Bronchial epithelial cell (primary cell): ENCODE data around the gene MFSD11. TPM values are rescaled to one million over a fixed set of nuclear protein-coding genes. Genes with fewer than 3 reads are reported as not detected.
"Not testable (repeated sequence)": the region's sequence is repeated elsewhere in the genome, so short reads cannot be mapped to it uniquely, and the experiment has no call there.

ENCODE experiments used
- DNase-seq: peaks from one replicate; pipeline ENCODE4 v3.0.0-alpha.2; 2010; ENCODE audit warnings: low read depth
- FAIRE-seq: peaks from 2 replicates; lab custom pipeline; 2011; peaks lifted over from hg19 to GRCh38; lab: Jason Lieb, UNC
- H3K27me3 ChIP-seq: 2 replicates; pipeline ENCODE4 v1.5.1; 2011; ENCODE audit warnings: low read length; ENCODE audit not compliant: control insufficient read depth, insufficient read depth
- H3K36me3 ChIP-seq: 2 replicates; pipeline ENCODE4 v1.5.1; 2011; ENCODE audit warnings: low read length; ENCODE audit not compliant: control insufficient read depth, insufficient read depth
- H3K4me3 ChIP-seq: 2 replicates; pipeline ENCODE4 v1.5.1; 2011; ENCODE audit warnings: mild to moderate bottlenecking, low read depth, low read length, control low read depth
- total RNA-seq: library from RNA; depleted of rRNA; stranded (reverse); fragments of >200 nt; gene quantifications from 2 replicates; pipeline ENCODE4 v1.2.1, GENCODE V29; 2014
- TF ChIP-seq, protein P1 (sequence below): IDR thresholded peaks from 2 replicates; pipeline ENCODE4 v1.5.1; 2011; ENCODE audit warnings: mild to moderate bottlenecking, moderate library complexity, low read length, control low read depth, inconsistent platforms; ENCODE audit not compliant: insufficient read depth, severe bottlenecking

Gene MFSD11
- total RNA-seq, 1 donor from 2014 or later, result 17.1 TPM

DNA sequence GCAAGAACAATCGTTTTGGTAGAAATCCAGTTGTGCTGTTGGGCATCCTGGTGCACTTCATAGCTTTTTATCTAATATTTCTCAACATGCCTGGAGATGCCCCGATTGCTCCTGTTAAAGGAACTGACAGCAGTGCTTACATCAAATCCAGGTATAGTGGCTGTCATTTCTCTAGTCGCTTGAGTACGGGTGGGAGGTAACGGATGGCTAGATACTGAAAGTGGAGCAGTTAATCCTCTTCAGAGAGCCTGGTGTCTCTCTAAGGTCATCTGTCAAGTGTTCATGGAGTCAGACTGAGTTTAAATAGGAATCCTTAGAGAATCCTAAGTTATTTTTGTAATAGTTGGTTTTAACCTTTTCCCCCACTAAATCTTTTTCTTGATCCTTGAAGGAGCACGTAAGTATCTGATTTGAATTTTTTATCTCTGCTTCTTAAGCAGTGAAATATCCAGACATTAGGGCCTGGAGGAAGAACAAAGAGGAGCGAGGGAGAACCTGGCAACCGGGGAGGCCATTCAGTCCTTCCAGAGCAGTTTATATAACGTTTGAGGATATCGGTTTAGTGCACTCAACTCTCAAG lies 37.2 kb downstream of the MFSD11 start:
- FAIRE-seq (no peak), DNase-seq (no peak)
- Histone ChIP-seq H3K27me3 (no peaks in the 10 kb centered on the region), H3K4me3 (no peak overlapping the region), H3K36me3 (peaks cover 1% of the 10 kb centered on the region)
- TF ChIP-seq, protein P1, sequence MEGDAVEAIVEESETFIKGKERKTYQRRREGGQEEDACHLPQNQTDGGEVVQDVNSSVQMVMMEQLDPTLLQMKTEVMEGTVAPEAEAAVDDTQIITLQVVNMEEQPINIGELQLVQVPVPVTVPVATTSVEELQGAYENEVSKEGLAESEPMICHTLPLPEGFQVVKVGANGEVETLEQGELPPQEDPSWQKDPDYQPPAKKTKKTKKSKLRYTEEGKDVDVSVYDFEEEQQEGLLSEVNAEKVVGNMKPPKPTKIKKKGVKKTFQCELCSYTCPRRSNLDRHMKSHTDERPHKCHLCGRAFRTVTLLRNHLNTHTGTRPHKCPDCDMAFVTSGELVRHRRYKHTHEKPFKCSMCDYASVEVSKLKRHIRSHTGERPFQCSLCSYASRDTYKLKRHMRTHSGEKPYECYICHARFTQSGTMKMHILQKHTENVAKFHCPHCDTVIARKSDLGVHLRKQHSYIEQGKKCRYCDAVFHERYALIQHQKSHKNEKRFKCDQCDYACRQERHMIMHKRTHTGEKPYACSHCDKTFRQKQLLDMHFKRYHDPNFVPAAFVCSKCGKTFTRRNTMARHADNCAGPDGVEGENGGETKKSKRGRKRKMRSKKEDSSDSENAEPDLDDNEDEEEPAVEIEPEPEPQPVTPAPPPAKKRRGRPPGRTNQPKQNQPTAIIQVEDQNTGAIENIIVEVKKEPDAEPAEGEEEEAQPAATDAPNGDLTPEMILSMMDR, result no peak

DNA sequence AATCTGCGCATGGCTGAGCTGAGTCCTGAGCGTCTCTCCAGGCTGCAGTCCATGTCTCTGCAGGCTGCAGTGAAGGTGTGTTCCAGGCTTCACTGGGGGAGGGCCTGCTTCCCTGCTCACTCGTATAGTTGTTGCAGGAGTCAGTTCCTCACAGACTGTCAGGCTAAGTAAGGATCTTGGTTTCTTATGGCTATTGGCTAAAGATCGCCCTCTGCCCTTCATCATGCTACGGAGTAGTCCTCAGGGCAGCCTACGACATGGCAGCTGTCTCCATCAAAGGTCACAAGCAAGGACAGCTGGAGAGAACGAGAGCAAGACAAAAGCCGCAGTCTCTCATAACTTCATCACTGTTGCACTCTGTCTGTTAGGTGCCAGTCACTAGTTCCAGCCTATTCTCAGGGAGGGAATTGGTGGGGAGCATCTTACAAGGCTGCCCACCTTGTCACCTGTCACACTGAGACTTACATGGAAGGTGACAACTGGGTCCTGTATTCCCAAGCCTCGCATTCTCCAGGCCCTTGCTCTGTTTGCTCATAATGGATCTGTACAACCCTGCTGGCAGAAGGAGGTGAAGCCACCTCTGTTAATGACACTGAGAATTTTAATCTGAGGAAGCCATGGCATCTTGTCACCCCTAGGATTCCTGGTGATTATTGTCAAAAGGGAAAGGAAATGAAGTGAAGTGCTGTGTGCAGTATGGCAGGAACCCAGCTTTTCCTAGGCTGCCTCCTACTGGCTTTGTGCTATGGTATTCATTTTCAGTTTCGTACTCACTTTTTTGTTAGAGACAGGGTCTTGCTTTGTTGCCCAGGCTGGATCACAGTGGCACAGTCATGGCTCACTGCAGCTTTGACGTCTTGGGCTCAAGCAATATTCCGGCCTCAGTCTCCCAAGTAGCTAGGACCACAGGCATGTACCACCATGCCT lies 43.4 kb downstream of the MFSD11 start:
- TF ChIP-seq, protein P1, result peak; percentile 9
- DNase-seq (no peak), FAIRE-seq (no peak)
- Histone ChIP-seq H3K27me3 (no peaks in the 10 kb centered on the region), H3K4me3 (no peak overlapping the region), H3K36me3 (peaks cover 2% of the 10 kb centered on the region)

DNA sequence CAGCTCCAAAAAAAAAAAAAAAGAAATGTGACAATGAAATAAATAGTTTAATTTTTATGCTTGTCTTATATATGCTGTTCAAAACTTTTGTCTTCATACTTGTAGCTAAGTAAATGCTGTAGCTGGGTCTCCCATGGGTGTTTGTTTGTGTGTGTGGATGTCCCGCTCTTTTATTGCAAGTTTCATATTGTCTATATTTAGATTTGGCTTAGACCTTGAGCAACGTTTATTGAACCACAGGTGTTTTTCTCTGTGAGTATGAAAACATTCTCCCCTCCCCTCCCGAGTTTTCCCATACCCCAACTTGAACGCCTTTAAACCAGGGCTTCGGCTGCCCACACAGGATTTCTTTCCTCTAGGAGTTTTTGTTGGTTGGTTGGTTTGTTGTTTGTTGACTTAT lies 45.2 kb downstream of the MFSD11 start:
- no peak for FAIRE-seq
- no peak for DNase-seq
- Histone ChIP-seq H3K27me3 (no peaks in the 10 kb centered on the region), H3K4me3 (no peak overlapping the region), H3K36me3 (peaks cover 2% of the 10 kb centered on the region)
- TF ChIP-seq, protein P1, result no peak

DNA sequence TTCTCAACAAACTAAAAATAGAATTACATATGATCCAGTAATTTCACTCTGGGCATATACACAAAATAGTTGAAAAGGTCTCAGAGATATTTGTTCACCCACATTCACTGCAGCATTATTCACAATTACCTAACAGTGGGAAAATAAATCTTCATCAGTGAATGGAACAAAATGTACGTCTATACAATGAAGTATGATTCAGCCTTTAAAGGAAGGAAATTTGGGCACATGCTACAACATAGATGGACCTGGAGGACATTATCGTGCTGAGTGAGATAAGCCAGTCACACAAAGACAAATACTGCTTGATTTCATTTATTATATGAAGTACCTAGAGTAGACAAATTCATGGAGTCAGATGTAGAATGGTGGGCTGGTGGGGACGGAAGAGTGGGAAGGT lies 47.0 kb downstream of the MFSD11 start:
- TF ChIP-seq, protein P1, result no peak
- DNase-seq (no peak), FAIRE-seq (no peak)
- H3K4me3 ChIP-seq, result no peak overlapping the region
- H3K27me3 ChIP-seq, result no peaks in the 10 kb centered on the region
- H3K36me3 ChIP-seq, result peaks cover 2% of the 10 kb centered on the region

DNA sequence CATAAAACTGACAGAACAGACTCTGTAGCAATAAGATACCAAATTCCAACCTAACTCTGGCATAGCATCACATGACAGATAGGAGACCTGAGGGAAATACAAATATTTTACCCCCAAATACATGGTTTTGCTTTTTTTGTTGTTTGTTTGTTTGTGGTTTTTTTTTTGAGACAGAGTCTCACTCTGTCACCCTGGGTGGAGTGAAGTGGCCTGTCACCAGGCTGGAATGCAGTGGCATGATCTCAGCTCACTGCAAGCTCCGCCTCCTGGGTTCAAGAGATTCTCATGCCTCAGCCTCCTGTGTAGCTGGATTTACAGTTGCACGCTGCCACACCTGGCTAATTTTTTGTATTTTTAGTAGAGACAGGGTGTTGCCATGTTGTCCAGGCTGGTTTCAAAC lies 49.9 kb downstream of the MFSD11 start:
- DNase-seq, FAIRE-seq, H3K36me3 ChIP-seq, H3K4me3 ChIP-seq, H3K27me3 ChIP-seq: not testable (repeated sequence)

DNA sequence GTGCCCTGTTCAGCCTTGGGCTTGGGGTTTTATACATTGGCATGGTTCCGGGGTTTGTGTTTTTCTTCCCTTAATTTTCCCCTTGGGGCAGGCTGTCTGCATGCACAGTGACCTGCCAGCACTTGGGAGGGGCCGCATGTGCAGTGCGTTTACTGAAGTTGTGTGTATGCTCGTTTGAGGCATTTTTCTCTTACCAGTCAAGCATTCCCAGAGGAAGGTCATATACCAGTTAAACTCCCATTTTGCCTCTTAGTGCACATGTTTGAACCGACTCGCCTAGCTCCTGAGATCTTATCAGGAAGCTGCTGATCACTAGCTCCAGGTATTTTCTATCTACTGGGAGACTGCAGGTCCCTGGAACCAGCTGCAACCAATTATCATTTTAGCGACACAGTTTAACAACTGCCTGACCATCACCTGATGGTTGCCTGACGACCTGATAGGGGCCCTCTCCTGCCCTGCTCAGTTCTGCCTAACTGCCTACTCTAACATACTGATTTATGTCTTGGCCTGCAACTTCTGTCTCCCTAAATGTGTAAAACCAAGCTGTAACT lies 51.4 kb downstream of the MFSD11 start:
- Histone ChIP-seq H3K4me3 (no peak overlapping the region), H3K27me3 (no peaks in the 10 kb centered on the region), H3K36me3 (no peaks in the 10 kb centered on the region)
- TF ChIP-seq, protein P1, result no peak
- DNase-seq (no peak), FAIRE-seq (no peak)
